ENCODE results near the gene MCMBP. TPM values are rescaled to one million over a fixed set of nuclear protein-coding genes. Genes with fewer than 3 reads are reported as not detected.
"Not testable (repeated sequence)": the region's sequence is repeated elsewhere in the genome, so short reads cannot be mapped to it uniquely, and the experiment has no call there.

The MCMBP gene
- total RNA-seq, 6 experiments from 2014 or later: 15.0 to 25.6 (median 19.5) TPM

DNA sequence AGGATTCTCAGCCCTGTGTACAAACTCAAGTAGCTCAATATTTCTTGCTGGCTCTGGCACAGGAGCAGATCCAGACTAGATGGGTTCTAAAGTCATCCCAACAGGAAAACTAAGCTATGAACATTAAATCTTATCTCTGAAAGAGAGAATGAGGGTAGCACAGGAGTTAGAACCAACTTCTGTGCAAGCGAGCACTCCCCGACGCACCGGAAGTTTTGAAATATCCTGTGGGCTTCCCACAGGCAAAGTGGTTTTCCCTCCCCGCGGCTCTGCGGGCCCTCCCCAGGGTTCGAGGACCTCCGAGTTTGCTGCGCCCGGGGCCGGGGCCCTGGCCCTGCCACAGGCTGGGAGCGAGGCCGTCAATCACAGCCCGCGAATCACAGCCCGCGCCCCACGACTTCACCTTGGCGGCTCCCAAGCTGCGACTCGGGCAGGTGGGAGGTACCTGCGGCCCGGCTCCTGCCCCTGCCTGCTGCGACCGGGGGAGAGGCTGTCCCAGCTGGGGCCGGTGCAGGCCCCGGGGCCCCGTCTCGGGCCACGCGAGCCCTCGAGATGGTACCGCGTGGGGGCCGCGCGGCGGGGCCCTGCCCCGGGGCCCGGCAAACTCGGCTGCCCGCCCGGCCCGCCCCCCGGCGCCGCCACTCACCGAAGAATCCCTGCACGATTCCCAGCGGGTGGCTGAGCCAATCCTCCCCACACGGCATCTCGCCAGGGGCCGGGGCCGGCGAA, 598 bp downstream of the MCMBP start:
- Histone ChIP-seq H3K9me3 (no peaks in the 10 kb centered on the region), H3K36me3 (no peaks in the 10 kb centered on the region), H3K27ac (peak overlapping the region; percentile 52 to 80 (median 65)), H3K4me1 (peaks cover 0 to 20% (median 6%) of the 10 kb centered on the region in 4 donors), H3K4me3 (peak overlapping the region; percentile 76 to 96 (median 79)), H3K27me3 (no peaks in the 10 kb centered on the region)
- TF ChIP-seq, protein P1, sequence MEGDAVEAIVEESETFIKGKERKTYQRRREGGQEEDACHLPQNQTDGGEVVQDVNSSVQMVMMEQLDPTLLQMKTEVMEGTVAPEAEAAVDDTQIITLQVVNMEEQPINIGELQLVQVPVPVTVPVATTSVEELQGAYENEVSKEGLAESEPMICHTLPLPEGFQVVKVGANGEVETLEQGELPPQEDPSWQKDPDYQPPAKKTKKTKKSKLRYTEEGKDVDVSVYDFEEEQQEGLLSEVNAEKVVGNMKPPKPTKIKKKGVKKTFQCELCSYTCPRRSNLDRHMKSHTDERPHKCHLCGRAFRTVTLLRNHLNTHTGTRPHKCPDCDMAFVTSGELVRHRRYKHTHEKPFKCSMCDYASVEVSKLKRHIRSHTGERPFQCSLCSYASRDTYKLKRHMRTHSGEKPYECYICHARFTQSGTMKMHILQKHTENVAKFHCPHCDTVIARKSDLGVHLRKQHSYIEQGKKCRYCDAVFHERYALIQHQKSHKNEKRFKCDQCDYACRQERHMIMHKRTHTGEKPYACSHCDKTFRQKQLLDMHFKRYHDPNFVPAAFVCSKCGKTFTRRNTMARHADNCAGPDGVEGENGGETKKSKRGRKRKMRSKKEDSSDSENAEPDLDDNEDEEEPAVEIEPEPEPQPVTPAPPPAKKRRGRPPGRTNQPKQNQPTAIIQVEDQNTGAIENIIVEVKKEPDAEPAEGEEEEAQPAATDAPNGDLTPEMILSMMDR (IDR thresholded peaks at IDR 0.05): no peak
- TF ChIP-seq POLR2A (IDR thresholded peaks at IDR 0.05): no peak
- DNase-seq (peak; percentile 74 to 83 (median 80)), ATAC-seq (peak; percentile 44 to 59 (median 52))
- 0% methylated on average over 11 of the region's 56 CpGs for WGBS (ENCODE audit: insufficient coverage, low coverage, low lambda C conversion rate, missing lambda C conversion rate)
- intact Hi-C loops (cut with DNase I): no loop called here

DNA sequence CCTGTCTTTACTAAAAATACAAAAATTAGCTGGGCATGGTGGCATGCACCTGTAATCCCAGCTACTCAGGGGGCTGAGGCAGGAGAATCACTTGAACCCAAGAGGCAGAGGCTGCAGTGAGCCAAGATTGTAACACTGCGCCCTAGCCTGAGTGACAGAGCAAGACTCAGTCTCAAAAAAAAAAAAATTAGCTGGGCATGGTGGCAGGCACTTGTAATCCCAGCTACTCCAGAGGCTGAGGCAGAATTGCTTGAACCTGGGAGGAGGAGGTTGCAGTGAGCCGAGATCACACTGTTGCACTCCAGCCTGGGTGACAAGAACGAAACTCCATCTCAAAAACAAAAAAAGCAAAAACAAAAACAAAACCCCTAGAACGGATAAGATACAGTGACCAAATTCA, 3.2 kb downstream of the MCMBP start:
- ATAC-seq; DNase-seq; H3K27me3 ChIP-seq; H3K4me3 ChIP-seq; H3K27ac ChIP-seq; intact Hi-C loops (cut with DNase I); H3K36me3 ChIP-seq; H3K9me3 ChIP-seq: not testable (repeated sequence)
- peaks cover 0 to 20% (median 6%) of the 10 kb centered on the region in 4 donors for H3K4me1 ChIP-seq
- 81% methylated on average over 3 of the region's 4 CpGs for WGBS (ENCODE audit: insufficient coverage, low coverage, low lambda C conversion rate, missing lambda C conversion rate)

DNA sequence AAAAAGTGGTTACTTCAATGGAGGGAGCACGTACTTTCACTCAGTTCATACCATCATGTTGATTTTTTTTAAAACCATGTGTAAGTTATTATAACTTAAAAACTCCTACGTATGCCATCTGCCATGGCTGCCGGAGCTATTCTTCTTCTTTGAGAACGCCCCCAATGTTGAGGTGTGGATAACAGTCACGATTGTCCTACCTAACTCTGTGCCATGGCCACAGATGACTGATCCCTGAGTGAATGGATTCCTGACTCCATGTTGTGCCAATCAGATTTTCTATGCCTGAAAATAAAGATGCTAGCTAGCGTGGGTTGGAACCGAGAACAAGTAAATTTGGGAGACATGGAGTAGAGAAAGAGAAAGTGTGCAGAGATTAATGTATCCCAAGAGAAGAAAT, 5.3 kb downstream of the MCMBP start:
- TF ChIP-seq, protein P1 (IDR thresholded peaks at IDR 0.05): no peak
- no peak for TF ChIP-seq POLR2A (IDR thresholded peaks at IDR 0.05)
- ATAC-seq: no peak
- Histone ChIP-seq H3K4me3 (no peak overlapping the region), H3K4me1 (peaks cover 0 to 20% (median 6%) of the 10 kb centered on the region in 4 donors), H3K27ac (no peak overlapping the region), H3K27me3 (no peaks in the 10 kb centered on the region), H3K9me3 (no peaks in the 10 kb centered on the region), H3K36me3 (no peaks in the 10 kb centered on the region)
- no peak for DNase-seq
- WGBS (ENCODE audit: insufficient coverage, low coverage, low lambda C conversion rate, missing lambda C conversion rate): 90% methylated on average over 7 of the region's 7 CpGs
- intact Hi-C loops (cut with DNase I): no loop called here

DNA sequence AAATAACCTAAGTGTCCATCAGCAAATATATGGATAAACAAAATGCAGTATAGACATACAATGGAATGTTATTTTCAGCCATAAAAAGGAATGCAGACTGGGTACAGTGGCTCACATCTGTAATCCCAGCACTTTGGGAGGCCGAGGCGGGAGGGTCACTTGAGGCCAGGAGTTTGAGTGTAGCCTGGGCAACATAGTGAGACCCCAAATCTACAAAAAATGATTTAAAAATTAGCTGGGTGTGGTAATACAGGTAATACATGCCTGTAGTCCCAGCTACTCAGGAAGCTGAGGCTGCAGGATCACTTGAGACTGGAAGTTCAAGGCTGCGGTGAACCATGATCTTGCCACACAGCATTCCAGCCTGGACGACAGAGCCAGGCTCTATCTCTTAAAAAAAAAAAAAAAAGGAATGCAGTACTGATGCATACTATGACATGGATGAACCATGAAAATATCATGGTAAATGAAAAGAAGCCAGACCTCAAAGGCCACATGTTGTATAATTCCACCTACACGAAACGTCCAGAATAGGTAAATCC, 6.9 kb downstream of the MCMBP start:
- ATAC-seq: no peak
- no peaks in the 10 kb centered on the region for H3K27me3 ChIP-seq
- no peak overlapping the region for H3K27ac ChIP-seq
- DNase-seq: no peak
- H3K9me3 ChIP-seq: no peaks in the 10 kb centered on the region
- no peak overlapping the region for H3K4me3 ChIP-seq
- no peak for TF ChIP-seq POLR2A (IDR thresholded peaks at IDR 0.05)
- TF ChIP-seq, protein P1 (IDR thresholded peaks at IDR 0.05): no peak
- no peaks in the 10 kb centered on the region for H3K36me3 ChIP-seq
- intact Hi-C loops (cut with DNase I): no loop called here
- peaks cover 0 to 9% (median 2%) of the 10 kb centered on the region in 4 donors for H3K4me1 ChIP-seq
- 83% methylated on average over 3 of the region's 6 CpGs for WGBS (ENCODE audit: insufficient coverage, low coverage, low lambda C conversion rate, missing lambda C conversion rate)

DNA sequence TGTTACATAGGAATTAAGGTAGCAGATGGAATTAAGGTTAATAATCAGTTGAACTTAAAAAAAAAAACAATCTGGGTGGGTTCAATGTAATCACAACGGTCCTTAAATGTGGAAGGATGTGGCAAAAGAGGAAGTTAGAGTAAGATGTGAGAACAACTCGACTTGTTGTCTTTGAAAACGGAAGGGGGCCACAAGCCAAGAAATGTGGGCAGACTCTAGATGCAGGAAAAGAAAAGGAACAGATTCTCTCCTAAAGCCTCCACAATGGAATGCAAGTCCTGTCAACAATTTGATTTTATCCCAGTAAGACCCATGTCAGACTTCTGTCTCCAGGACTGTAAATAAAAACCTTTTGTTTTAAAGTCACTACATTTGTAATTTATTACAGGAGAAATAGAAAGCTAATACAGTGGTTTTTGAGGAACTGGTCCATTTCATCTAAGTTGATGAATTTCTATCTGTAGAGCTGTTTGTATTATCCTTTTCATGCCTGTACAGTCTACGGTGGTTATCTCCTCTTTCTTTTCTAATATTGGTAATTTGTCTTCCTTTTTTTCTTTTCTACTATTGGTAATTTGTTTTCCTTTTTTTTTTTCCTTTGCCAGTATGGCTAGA, 8.6 kb downstream of the MCMBP start:
- 65% methylated on average over 3 of the region's 4 CpGs for WGBS (ENCODE audit: insufficient coverage, low coverage, low lambda C conversion rate, missing lambda C conversion rate)
- Histone ChIP-seq H3K36me3 (no peaks in the 10 kb centered on the region), H3K9me3 (no peaks in the 10 kb centered on the region), H3K27me3 (no peaks in the 10 kb centered on the region), H3K4me1 (no peaks in the 10 kb centered on the region), H3K4me3 (no peak overlapping the region), H3K27ac (no peak overlapping the region)
- TF ChIP-seq POLR2A (IDR thresholded peaks at IDR 0.05): no peak
- TF ChIP-seq, protein P1 (IDR thresholded peaks at IDR 0.05): no peak
- no peak for ATAC-seq
- intact Hi-C loops (cut with DNase I): no loop called here
- no peak for DNase-seq
